Tibial nerve (tissue), 3 donors: ENCODE results near the gene PRMT3.

Source experiments
- POLR2A ChIP-seq, 2 donors: fragments of 450-650 bp; IDR thresholded peaks; one replicate each; pipeline ENCODE4 v1.6.1; 2017; ENCODE audit warnings: antibody characterized with exemption in 2 of 2, mild to moderate bottlenecking in 2 of 2, moderate library complexity in 2 of 2
- TF ChIP-seq, protein P1 (sequence below), 5 experiments: fragments of 200-600 bp in 3 of 5; fragments of 450-650 bp in 2 of 5; sonication (generic) in 3 of 5; IDR thresholded peaks; one replicate each; pipeline ENCODE4 v1.5.1; 2016 to 2019; ENCODE audit warnings: antibody characterized with exemption in 5 of 5, mild to moderate bottlenecking in 3 of 5, moderate library complexity in 2 of 5

DNA sequence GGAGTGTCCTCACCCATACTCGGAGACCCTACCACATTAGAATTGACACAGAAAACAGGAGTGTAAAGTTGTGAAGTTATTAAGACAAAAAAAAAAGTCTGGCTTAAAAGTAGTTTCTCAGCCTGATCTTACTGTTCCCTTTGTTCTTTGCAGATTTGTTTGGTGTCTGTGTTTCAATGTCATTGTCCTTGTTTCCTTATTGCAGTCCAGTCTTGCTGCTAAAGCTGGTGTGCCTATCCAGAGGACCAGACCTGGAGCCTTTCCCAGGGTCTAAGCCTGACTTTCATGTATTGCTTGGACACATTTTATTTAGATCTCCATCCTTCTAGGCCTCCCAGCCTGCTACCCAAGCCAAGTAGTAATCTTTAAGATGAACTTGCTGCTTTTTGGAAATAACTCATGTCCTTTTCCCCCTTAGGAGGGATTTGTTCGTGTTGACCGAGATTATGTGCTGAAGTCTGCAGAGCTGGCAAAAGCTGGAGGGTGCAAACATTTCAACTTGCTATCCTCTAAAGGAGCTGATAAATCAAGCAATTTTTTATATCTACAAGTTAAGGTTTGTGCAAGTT lies 11.3 kb upstream of the PRMT3 start:
- TF ChIP-seq POLR2A (IDR thresholded peaks at IDR 0.05), result no peak
- TF ChIP-seq, protein P1, sequence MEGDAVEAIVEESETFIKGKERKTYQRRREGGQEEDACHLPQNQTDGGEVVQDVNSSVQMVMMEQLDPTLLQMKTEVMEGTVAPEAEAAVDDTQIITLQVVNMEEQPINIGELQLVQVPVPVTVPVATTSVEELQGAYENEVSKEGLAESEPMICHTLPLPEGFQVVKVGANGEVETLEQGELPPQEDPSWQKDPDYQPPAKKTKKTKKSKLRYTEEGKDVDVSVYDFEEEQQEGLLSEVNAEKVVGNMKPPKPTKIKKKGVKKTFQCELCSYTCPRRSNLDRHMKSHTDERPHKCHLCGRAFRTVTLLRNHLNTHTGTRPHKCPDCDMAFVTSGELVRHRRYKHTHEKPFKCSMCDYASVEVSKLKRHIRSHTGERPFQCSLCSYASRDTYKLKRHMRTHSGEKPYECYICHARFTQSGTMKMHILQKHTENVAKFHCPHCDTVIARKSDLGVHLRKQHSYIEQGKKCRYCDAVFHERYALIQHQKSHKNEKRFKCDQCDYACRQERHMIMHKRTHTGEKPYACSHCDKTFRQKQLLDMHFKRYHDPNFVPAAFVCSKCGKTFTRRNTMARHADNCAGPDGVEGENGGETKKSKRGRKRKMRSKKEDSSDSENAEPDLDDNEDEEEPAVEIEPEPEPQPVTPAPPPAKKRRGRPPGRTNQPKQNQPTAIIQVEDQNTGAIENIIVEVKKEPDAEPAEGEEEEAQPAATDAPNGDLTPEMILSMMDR (IDR thresholded peaks at IDR 0.05), result no peak
